ENCODE results near the gene GGCX. TPM values are rescaled to one million over a fixed set of nuclear protein-coding genes. Genes with fewer than 3 reads are reported as not detected.

GGCX gene
- total RNA-seq, 1 experiment from 2014 or later = 60.5 TPM

DNA sequence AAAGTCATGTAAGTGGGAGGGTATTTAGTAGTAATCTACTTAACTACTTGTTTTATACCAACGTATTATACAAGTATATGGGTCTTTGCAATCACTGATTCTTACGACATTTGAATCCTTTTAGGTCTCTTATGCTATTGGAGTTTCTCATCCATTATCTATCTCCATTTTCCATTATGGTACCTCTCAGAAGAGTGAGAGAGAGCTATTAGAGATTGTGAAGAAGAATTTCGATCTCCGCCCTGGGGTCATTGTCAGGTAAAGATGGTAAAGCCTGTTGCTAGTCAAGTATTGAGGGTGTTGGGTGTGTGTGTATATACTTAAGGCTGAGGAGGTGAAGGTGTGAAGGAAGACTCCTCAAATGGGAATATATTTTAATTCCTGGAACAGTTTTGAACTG, 18.5 kb downstream of the GGCX start:
- Histone ChIP-seq H3K27ac (ENCODE audit: low read depth, low read length, poor library complexity, severe bottlenecking) (no peak overlapping the region), H3K27me3 (replicated peaks; ENCODE audit: insufficient read depth, low read depth, low read length, poor library complexity) (no peaks in the 10 kb centered on the region), H3K36me3 (ENCODE audit: insufficient read depth, low read length, poor library complexity, severe bottlenecking) (peaks cover 65% of the 10 kb centered on the region), H3K4me1 (ENCODE audit: insufficient read depth, low read length, poor library complexity, severe bottlenecking) (peaks cover 37% of the 10 kb centered on the region), H3K9me3 (ENCODE audit: low read depth, low read length, poor library complexity, severe bottlenecking) (no peaks in the 10 kb centered on the region), H3K4me3 (ENCODE audit: low read depth, low read length, poor library complexity, severe bottlenecking) (no peak overlapping the region)
- DNase-seq (ENCODE audit: low spot score) = no peak
- no peak for TF ChIP-seq EZH2 (IDR thresholded peaks at IDR 0.05; ENCODE audit: borderline replicate concordance, low read depth, low read length, poor library complexity, severe bottlenecking)
- no peak for TF ChIP-seq CTCF (conservative IDR thresholded peaks at IDR 0.05; ENCODE audit: low read depth, low read length)
- intact Hi-C loops (cut with micrococcal nuclease; ENCODE audit: unreplicated experiment) = loop anchor here (10.0 kb wide), 1 partner anchor 218 kb away; the partner anchor contains the start of gene TGOLN2
- POLR2A ChIA-PET (ENCODE audit: low non-redundant PET) = no interaction called here
- CTCF ChIA-PET = no interaction called here
- BruUV-seq (replicated peaks) = no TSS peak

DNA sequence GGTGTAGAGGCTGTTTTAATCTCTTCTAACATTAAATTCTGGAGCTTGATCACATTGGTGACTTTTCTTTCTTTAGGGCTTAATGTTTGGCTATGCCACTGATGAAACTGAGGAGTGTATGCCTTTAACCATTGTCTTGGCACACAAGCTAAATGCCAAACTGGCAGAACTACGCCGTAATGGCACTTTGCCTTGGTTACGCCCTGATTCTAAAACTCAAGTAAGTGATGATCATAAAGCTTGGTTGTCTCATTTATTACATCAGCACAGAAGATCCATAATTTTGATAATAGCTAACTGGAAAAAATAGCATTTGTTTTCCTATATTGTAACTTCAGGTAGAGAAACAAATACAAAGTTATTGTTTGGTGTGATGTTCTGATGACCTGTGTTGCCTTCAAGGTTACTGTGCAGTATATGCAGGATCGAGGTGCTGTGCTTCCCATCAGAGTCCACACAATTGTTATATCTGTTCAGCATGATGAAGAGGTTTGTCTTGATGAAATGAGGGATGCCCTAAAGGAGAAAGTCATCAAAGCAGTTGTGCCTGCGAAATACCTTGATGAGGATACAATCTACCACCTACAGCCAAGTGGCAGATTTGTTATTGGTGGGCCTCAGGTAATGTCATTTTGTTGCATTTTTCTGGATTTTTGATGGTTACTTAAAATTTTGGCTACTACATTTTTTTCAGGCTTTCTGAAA, 19.4 kb downstream of the GGCX start:
- TF ChIP-seq CTCF (conservative IDR thresholded peaks at IDR 0.05; ENCODE audit: low read depth, low read length) = no peak
- no peak for TF ChIP-seq EZH2 (IDR thresholded peaks at IDR 0.05; ENCODE audit: borderline replicate concordance, low read depth, low read length, poor library complexity, severe bottlenecking)
- peaks cover 65% of the 10 kb centered on the region for H3K36me3 ChIP-seq (ENCODE audit: insufficient read depth, low read length, poor library complexity, severe bottlenecking)
- intact Hi-C loops (cut with micrococcal nuclease; ENCODE audit: unreplicated experiment) = loop anchor here (10.0 kb wide), 1 partner anchor 217 kb away; the partner anchor contains the start of gene TGOLN2
- ChIA-PET POLR2A (ENCODE audit: low non-redundant PET) (interaction anchor here (0.6 to 0.8 kb wide), 2 partner anchors 31 to 214 kb away, joined by 3 to 11 read pairs; partner anchors contain the start of gene TGOLN2), CTCF (interaction anchor here (1.5 kb wide), 1 partner anchor 10 kb away, joined by 3 read pairs; no protein-coding TSS in a partner anchor)
- DNase-seq (ENCODE audit: low spot score) = no peak
- H3K27me3 ChIP-seq (replicated peaks; ENCODE audit: insufficient read depth, low read depth, low read length, poor library complexity) = no peaks in the 10 kb centered on the region
- H3K27ac ChIP-seq (ENCODE audit: low read depth, low read length, poor library complexity, severe bottlenecking) = no peak overlapping the region
- no TSS peak for BruUV-seq (replicated peaks)
- H3K9me3 ChIP-seq (ENCODE audit: low read depth, low read length, poor library complexity, severe bottlenecking) = no peaks in the 10 kb centered on the region
- H3K4me1 ChIP-seq (ENCODE audit: insufficient read depth, low read length, poor library complexity, severe bottlenecking) = peaks cover 43% of the 10 kb centered on the region
- H3K4me3 ChIP-seq (ENCODE audit: low read depth, low read length, poor library complexity, severe bottlenecking) = peak overlapping the region; percentile 93

- TF ChIP-seq CTCF (conservative IDR thresholded peaks at IDR 0.05; ENCODE audit: low read depth, low read length) = no peak
- no peak for TF ChIP-seq EZH2 (IDR thresholded peaks at IDR 0.05; ENCODE audit: borderline replicate concordance, low read depth, low read length, poor library complexity, severe bottlenecking)
- ChIA-PET CTCF (interaction anchor here (1.5 kb wide), 1 partner anchor 11 kb away, joined by 3 read pairs; no protein-coding TSS in a partner anchor), POLR2A (ENCODE audit: low non-redundant PET) (interaction anchor here (0.8 kb wide), 1 partner anchor 214 kb away, joined by 11 read pairs; the partner anchor contains the start of gene TGOLN2)
- peaks cover 45% of the 10 kb centered on the region for H3K4me1 ChIP-seq (ENCODE audit: insufficient read depth, low read length, poor library complexity, severe bottlenecking)
- no peak for DNase-seq (ENCODE audit: low spot score)
- no peak overlapping the region for H3K27ac ChIP-seq (ENCODE audit: low read depth, low read length, poor library complexity, severe bottlenecking)
- intact Hi-C loops (cut with micrococcal nuclease; ENCODE audit: unreplicated experiment) = loop anchor here (10.0 kb wide), 1 partner anchor 216 kb away; the partner anchor contains the start of gene TGOLN2
- peaks cover 62% of the 10 kb centered on the region for H3K36me3 ChIP-seq (ENCODE audit: insufficient read depth, low read length, poor library complexity, severe bottlenecking)
- BruUV-seq (replicated peaks) = no TSS peak
- no peaks in the 10 kb centered on the region for H3K27me3 ChIP-seq (replicated peaks; ENCODE audit: insufficient read depth, low read depth, low read length, poor library complexity)
- H3K4me3 ChIP-seq (ENCODE audit: low read depth, low read length, poor library complexity, severe bottlenecking) = peak overlapping the region; percentile 93
- H3K9me3 ChIP-seq (ENCODE audit: low read depth, low read length, poor library complexity, severe bottlenecking) = no peaks in the 10 kb centered on the region
Measured at GRCh38 chr2:85541262-85541661, 20.0 kb downstream of the GGCX start.
